NB4 (cell line): Measurements from ENCODE around the gene GAS2L2.

ENCODE experiments used
- DNase-seq: peaks from one replicate; pipeline ENCODE4 v3.0.0; 2010; ENCODE audit warnings: low read depth
- H3K4me3 ChIP-seq: one replicate; pipeline ENCODE4 v1.5.1; 2011; ENCODE audit warnings: mild to moderate bottlenecking, low read depth, low read length, moderate library complexity
- MYC ChIP-seq: IDR thresholded peaks from 2 replicates; pipeline ENCODE4 v1.6.1; 2011; ENCODE audit warnings: low read depth, low read length
- POLR2A ChIP-seq: IDR thresholded peaks from 2 replicates; pipeline ENCODE4 v1.6.1; 2011; ENCODE audit warnings: mild to moderate bottlenecking; ENCODE audit not compliant: insufficient read length; ENCODE audit errors: extremely low read depth
- TF ChIP-seq, protein P1 (sequence below): IDR thresholded peaks from one replicate; pipeline ENCODE4 v1.5.1; 2012; ENCODE audit warnings: low read depth, low read length
- TF ChIP-seq, protein P2 (sequence below): IDR thresholded peaks from 2 replicates; pipeline ENCODE4 v1.6.1; 2011; ENCODE audit warnings: low read depth, low read length

GAS2L2 gene

DNA sequence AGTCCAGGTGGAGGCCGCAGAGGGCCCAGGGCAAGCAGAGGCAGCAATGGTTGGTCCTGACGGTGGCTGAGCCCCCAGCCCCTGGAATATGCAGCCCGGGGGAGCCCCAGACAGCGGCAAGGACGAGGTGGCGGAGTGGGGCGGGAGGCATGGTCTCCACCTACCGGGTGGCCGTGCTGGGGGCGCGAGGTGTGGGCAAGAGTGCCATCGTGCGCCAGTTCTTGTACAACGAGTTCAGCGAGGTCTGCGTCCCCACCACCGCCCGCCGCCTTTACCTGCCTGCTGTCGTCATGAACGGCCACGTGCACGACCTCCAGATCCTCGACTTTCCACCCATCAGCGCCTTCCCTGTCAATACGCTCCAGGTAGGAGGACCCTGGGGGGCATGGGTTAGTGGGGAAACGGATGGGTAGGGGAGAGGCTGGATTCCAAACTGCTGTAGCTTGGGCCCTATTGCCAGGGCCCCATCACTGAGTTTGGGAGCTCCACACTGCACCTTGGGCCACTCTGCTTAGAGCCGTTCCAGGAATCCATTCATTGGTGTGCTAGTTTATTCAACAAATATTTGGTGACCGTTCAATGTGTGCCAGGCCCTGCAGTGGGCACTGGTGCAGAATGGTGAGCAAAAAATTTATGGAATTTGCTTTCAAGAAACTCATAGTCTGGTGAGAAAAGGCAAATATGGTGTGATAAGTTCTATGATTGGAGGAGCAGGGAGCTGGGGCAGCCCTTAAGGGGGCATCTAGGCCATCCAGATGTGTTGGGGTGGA lies 17.8 kb downstream of the GAS2L2 start:
- no peak overlapping the region for H3K4me3 ChIP-seq
- TF ChIP-seq POLR2A = no peak
- TF ChIP-seq, protein P1, sequence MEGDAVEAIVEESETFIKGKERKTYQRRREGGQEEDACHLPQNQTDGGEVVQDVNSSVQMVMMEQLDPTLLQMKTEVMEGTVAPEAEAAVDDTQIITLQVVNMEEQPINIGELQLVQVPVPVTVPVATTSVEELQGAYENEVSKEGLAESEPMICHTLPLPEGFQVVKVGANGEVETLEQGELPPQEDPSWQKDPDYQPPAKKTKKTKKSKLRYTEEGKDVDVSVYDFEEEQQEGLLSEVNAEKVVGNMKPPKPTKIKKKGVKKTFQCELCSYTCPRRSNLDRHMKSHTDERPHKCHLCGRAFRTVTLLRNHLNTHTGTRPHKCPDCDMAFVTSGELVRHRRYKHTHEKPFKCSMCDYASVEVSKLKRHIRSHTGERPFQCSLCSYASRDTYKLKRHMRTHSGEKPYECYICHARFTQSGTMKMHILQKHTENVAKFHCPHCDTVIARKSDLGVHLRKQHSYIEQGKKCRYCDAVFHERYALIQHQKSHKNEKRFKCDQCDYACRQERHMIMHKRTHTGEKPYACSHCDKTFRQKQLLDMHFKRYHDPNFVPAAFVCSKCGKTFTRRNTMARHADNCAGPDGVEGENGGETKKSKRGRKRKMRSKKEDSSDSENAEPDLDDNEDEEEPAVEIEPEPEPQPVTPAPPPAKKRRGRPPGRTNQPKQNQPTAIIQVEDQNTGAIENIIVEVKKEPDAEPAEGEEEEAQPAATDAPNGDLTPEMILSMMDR = no peak
- TF ChIP-seq, protein P2, sequence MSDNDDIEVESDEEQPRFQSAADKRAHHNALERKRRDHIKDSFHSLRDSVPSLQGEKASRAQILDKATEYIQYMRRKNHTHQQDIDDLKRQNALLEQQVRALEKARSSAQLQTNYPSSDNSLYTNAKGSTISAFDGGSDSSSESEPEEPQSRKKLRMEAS = no peak
- no peak for TF ChIP-seq MYC
- no peak for DNase-seq

- no peak for DNase-seq
- TF ChIP-seq, protein P1 = no peak
- TF ChIP-seq POLR2A (no peak), MYC (no peak)
- TF ChIP-seq, protein P2 = no peak
- no peak overlapping the region for H3K4me3 ChIP-seq
These were observed 18.6 kb downstream of the GAS2L2 start for GRCh38 chr17:35734396-35734795.

DNA sequence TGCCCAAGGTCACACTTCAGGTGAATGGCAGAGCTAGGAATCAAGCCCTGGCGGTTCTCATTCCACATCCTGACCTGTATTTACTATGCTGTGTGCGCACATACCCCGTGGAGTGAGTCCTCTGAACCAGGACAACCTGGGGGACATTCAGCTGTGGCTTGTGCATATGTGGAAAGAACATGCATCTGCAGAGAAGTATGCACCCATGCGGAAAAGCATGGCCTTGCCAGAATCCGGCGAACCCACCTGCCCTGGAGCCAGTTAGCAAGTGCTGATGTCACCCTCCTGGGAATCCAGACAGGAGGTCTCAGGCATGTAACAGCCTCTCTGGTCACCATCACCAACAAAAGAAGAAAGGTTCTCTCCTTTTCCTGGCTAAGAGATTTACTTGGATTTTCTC lies 19.7 kb downstream of the GAS2L2 start:
- TF ChIP-seq MYC (no peak), POLR2A (no peak)
- TF ChIP-seq, protein P1 = no peak
- TF ChIP-seq, protein P2 = no peak
- no peak overlapping the region for H3K4me3 ChIP-seq
- no peak for DNase-seq

- no peak overlapping the region for H3K4me3 ChIP-seq
- TF ChIP-seq, protein P2 = no peak
- TF ChIP-seq, protein P1 = no peak
- TF ChIP-seq MYC (no peak), POLR2A (no peak)
- DNase-seq = no peak
These were observed 20.3 kb downstream of the GAS2L2 start for GRCh38 chr17:35732806-35733136.

- TF ChIP-seq, protein P2 = no peak
- TF ChIP-seq MYC (no peak), POLR2A (no peak)
- TF ChIP-seq, protein P1 = no peak
- no peak for DNase-seq
- no peak overlapping the region for H3K4me3 ChIP-seq
These were observed 20.9 kb downstream of the GAS2L2 start for GRCh38 chr17:35731917-35732805.
